Measurements from ENCODE around the gene STC2. TPM values are rescaled to one million over a fixed set of nuclear protein-coding genes. Genes with fewer than 3 reads are reported as not detected.

STC2 gene
- total and polyA plus RNA-seq, 2 experiments from 2014 or later = 27.3 to 132 TPM

DNA sequence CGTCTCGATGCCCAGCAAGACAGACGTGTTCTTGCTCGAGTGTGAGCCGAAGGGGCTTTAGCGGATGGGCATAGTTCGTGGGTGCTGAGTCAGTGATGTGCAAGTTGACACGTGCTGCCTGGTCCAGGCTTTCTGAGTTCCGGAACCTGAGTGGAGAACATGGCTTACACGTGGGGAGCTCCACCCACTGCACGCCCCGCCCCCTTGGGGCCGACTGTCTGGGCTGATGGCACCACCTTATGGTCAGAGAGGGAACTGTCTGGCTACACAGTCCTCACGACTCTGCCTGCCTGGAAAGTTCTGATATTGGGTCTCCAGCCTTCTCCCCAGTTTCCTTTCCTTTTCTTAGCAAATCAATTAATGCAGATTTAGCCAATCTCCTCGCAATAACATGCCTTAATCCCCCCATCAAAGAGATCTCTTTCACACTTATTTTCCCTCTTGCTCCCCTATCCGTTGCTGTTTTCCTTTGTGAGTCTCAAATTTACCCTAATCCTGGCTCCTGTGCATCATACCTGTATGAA lies 3.8 kb upstream of the STC2 start:
- H3K9me2 ChIP-seq (ENCODE audit: insufficient read depth) = no peaks in the 10 kb centered on the region
- H2AFZ ChIP-seq = no peak overlapping the region
- H3K4me1 ChIP-seq (ENCODE audit: insufficient read depth) = peaks cover 20% of the 10 kb centered on the region
- no peaks in the 10 kb centered on the region for H3K36me3 ChIP-seq (ENCODE audit: insufficient read depth)
- Mint-ChIP-seq H3K36me3 (ENCODE audit: low read depth) (peaks cover 20% of the 10 kb centered on the region), H3K27me3 (ENCODE audit: insufficient read depth, low read depth, poor library complexity) (peaks cover 25% of the 10 kb centered on the region), H3K4me3 (no peak overlapping the region), H3K27ac (no peak overlapping the region), H3K4me1 (peaks cover 28% of the 10 kb centered on the region), H3K9me3 (peaks cover 6% of the 10 kb centered on the region)
- DNase-seq (ENCODE audit: low spot score) (peak; percentile 88), ATAC-seq (peak; percentile 4)
- peaks cover 8% of the 10 kb centered on the region; the same call in 1 of the 2 replicates for H3F3A ChIP-seq (replicated peaks; ENCODE audit: low read depth)
- no peak overlapping the region for H3K4me3 ChIP-seq
- no peaks in the 10 kb centered on the region for H4K20me1 ChIP-seq (replicated peaks; ENCODE audit: insufficient read depth)
- H3K27me3 ChIP-seq (ENCODE audit: insufficient read depth) = peaks cover 8% of the 10 kb centered on the region
- H3K4me2 ChIP-seq = no peak overlapping the region
- no peak overlapping the region for H3K27ac ChIP-seq (ENCODE audit: low read depth)
- H3K79me2 ChIP-seq (replicated peaks; ENCODE audit: insufficient read depth) = peaks cover 12% of the 10 kb centered on the region
- TF ChIP-seq CREB1 (CRISPR knock-in tag; IDR thresholded peaks at IDR 0.05; ENCODE audit: low read depth) = peak; percentile 60
- peak; percentile 33; the same call in 1 of the 2 replicates for TF ChIP-seq POLR2AphosphoS5 (IDR thresholded peaks at IDR 0.05; ENCODE audit: low read depth)
- TF ChIP-seq ZNF331 (CRISPR knock-in tag; IDR thresholded peaks at IDR 0.05; ENCODE audit: low read depth) = no peak
- TF ChIP-seq, protein P1, sequence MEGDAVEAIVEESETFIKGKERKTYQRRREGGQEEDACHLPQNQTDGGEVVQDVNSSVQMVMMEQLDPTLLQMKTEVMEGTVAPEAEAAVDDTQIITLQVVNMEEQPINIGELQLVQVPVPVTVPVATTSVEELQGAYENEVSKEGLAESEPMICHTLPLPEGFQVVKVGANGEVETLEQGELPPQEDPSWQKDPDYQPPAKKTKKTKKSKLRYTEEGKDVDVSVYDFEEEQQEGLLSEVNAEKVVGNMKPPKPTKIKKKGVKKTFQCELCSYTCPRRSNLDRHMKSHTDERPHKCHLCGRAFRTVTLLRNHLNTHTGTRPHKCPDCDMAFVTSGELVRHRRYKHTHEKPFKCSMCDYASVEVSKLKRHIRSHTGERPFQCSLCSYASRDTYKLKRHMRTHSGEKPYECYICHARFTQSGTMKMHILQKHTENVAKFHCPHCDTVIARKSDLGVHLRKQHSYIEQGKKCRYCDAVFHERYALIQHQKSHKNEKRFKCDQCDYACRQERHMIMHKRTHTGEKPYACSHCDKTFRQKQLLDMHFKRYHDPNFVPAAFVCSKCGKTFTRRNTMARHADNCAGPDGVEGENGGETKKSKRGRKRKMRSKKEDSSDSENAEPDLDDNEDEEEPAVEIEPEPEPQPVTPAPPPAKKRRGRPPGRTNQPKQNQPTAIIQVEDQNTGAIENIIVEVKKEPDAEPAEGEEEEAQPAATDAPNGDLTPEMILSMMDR (conservative IDR thresholded peaks at IDR 0.05; ENCODE audit: low read depth in 2 of 2) = peak; percentile 86 to 98
- no peak for TF ChIP-seq STAT1 (IDR thresholded peaks at IDR 0.05; ENCODE audit: unreplicated experiment)
- no peak for TF ChIP-seq EZH2 (IDR thresholded peaks at IDR 0.05; ENCODE audit: low read depth, unreplicated experiment)
- TF ChIP-seq, protein P2, sequence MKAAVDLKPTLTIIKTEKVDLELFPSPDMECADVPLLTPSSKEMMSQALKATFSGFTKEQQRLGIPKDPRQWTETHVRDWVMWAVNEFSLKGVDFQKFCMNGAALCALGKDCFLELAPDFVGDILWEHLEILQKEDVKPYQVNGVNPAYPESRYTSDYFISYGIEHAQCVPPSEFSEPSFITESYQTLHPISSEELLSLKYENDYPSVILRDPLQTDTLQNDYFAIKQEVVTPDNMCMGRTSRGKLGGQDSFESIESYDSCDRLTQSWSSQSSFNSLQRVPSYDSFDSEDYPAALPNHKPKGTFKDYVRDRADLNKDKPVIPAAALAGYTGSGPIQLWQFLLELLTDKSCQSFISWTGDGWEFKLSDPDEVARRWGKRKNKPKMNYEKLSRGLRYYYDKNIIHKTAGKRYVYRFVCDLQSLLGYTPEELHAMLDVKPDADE (IDR thresholded peaks at IDR 0.05) = no peak
- TF ChIP-seq EZH2phosphoT487 (IDR thresholded peaks at IDR 0.05; ENCODE audit: unreplicated experiment) = no peak
- TF ChIP-seq, protein P3, sequence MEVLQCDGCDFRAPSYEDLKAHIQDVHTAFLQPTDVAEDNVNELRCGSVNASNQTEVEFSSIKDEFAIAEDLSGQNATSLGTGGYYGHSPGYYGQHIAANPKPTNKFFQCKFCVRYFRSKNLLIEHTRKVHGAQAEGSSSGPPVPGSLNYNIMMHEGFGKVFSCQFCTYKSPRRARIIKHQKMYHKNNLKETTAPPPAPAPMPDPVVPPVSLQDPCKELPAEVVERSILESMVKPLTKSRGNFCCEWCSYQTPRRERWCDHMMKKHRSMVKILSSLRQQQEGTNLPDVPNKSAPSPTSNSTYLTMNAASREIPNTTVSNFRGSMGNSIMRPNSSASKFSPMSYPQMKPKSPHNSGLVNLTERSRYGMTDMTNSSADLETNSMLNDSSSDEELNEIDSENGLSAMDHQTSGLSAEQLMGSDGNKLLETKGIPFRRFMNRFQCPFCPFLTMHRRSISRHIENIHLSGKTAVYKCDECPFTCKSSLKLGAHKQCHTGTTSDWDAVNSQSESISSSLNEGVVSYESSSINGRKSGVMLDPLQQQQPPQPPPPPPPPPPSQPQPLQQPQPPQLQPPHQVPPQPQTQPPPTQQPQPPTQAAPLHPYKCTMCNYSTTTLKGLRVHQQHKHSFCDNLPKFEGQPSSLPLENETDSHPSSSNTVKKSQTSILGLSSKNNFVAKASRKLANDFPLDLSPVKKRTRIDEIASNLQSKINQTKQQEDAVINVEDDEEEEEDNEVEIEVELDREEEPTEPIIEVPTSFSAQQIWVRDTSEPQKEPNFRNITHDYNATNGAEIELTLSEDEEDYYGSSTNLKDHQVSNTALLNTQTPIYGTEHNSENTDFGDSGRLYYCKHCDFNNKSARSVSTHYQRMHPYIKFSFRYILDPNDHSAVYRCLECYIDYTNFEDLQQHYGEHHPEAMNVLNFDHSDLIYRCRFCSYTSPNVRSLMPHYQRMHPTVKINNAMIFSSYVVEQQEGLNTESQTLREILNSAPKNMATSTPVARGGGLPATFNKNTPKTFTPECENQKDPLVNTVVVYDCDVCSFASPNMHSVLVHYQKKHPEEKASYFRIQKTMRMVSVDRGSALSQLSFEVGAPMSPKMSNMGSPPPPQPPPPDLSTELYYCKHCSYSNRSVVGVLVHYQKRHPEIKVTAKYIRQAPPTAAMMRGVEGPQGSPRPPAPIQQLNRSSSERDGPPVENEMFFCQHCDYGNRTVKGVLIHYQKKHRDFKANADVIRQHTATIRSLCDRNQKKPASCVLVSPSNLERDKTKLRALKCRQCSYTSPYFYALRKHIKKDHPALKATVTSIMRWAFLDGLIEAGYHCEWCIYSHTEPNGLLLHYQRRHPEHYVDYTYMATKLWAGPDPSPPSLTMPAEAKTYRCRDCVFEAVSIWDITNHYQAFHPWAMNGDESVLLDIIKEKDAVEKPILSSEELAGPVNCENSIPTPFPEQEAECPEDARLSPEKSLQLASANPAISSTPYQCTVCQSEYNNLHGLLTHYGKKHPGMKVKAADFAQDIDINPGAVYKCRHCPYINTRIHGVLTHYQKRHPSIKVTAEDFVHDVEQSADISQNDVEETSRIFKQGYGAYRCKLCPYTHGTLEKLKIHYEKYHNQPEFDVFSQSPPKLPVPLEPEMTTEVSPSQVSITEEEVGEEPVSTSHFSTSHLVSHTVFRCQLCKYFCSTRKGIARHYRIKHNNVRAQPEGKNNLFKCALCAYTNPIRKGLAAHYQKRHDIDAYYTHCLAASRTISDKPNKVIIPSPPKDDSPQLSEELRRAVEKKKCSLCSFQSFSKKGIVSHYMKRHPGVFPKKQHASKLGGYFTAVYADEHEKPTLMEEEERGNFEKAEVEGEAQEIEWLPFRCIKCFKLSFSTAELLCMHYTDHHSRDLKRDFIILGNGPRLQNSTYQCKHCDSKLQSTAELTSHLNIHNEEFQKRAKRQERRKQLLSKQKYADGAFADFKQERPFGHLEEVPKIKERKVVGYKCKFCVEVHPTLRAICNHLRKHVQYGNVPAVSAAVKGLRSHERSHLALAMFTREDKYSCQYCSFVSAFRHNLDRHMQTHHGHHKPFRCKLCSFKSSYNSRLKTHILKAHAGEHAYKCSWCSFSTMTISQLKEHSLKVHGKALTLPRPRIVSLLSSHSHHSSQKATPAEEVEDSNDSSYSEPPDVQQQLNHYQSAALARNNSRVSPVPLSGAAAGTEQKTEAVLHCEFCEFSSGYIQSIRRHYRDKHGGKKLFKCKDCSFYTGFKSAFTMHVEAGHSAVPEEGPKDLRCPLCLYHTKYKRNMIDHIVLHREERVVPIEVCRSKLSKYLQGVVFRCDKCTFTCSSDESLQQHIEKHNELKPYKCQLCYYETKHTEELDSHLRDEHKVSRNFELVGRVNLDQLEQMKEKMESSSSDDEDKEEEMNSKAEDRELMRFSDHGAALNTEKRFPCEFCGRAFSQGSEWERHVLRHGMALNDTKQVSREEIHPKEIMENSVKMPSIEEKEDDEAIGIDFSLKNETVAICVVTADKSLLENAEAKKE (CRISPR knock-in tag; IDR thresholded peaks at IDR 0.05) = no peak
- TF ChIP-seq ZNF114 (CRISPR knock-in tag; IDR thresholded peaks at IDR 0.05) = no peak
- TF ChIP-seq NANOG (IDR thresholded peaks at IDR 0.05; ENCODE audit: borderline replicate concordance) = no peak
- TF ChIP-seq, protein P4, sequence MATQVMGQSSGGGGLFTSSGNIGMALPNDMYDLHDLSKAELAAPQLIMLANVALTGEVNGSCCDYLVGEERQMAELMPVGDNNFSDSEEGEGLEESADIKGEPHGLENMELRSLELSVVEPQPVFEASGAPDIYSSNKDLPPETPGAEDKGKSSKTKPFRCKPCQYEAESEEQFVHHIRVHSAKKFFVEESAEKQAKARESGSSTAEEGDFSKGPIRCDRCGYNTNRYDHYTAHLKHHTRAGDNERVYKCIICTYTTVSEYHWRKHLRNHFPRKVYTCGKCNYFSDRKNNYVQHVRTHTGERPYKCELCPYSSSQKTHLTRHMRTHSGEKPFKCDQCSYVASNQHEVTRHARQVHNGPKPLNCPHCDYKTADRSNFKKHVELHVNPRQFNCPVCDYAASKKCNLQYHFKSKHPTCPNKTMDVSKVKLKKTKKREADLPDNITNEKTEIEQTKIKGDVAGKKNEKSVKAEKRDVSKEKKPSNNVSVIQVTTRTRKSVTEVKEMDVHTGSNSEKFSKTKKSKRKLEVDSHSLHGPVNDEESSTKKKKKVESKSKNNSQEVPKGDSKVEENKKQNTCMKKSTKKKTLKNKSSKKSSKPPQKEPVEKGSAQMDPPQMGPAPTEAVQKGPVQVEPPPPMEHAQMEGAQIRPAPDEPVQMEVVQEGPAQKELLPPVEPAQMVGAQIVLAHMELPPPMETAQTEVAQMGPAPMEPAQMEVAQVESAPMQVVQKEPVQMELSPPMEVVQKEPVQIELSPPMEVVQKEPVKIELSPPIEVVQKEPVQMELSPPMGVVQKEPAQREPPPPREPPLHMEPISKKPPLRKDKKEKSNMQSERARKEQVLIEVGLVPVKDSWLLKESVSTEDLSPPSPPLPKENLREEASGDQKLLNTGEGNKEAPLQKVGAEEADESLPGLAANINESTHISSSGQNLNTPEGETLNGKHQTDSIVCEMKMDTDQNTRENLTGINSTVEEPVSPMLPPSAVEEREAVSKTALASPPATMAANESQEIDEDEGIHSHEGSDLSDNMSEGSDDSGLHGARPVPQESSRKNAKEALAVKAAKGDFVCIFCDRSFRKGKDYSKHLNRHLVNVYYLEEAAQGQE (IDR thresholded peaks at IDR 0.05; ENCODE audit: unreplicated experiment) = no peak
- no peak for TF ChIP-seq JUNB (IDR thresholded peaks at IDR 0.05; ENCODE audit: unreplicated experiment)

All from GM23338 (cell line).